BLaER1 treated with 17β-estradiol and CSF1 and Interleukin-3, amounts not matched to agents 10 nM and 100 nM (cell line): ENCODE measurements around the gene GNPTG.

Source experiments
- H3K27ac ChIP-seq, 11 experiments: shearing (Covaris generic); formaldehyde crosslinking; 2 replicates each; pipeline ENCODE4 v1.8.1; 2022
- H3K27me3 ChIP-seq, 11 experiments: shearing (Covaris generic); formaldehyde crosslinking; 2 replicates each; pipeline ENCODE4 v1.8.1; 2022
- H3K36me3 ChIP-seq, 11 experiments: shearing (Covaris generic); formaldehyde crosslinking; 2 replicates each; pipeline ENCODE4 v1.8.1; 2022
- H3K4me1 ChIP-seq, 10 experiments: shearing (Covaris generic); formaldehyde crosslinking; 2 replicates each; pipeline ENCODE4 v1.8.1; 2022
- H3K4me2 ChIP-seq, 11 experiments: shearing (Covaris generic); formaldehyde crosslinking; 2 replicates each; pipeline ENCODE4 v1.8.1; 2022
- H3K4me3 ChIP-seq, 10 experiments: shearing (Covaris generic); formaldehyde crosslinking; 2 replicates each; pipeline ENCODE4 v1.8.1; 2022
- H3K9ac ChIP-seq, 11 experiments: shearing (Covaris generic); formaldehyde crosslinking; 2 replicates each; pipeline ENCODE4 v1.8.1; 2022
- H3K9me3 ChIP-seq, 11 experiments: shearing (Covaris generic); formaldehyde crosslinking; replicated peaks in 1 of 11; 2 replicates each; pipeline ENCODE4 v1.8.1; 2022
- H4K20me1 ChIP-seq, 11 experiments: shearing (Covaris generic); formaldehyde crosslinking; 2 replicates each; pipeline ENCODE4 v1.8.1; 2022
- Cebpa-rat ChIP-seq, 11 experiments: shearing (Covaris generic); IDR thresholded peaks; 2 replicates each; pipeline ENCODE4 v1.8.1; 2022

GNPTG gene

GRCh38 chr16:1340730-1341494 lies 10.8 kb upstream of the GNPTG start:
- H3K4me1 ChIP-seq, result peaks cover 21 to 75% (median 57%) of the 10 kb centered on the region in 10 experiments
- no peak overlapping the region for H3K4me3 ChIP-seq
- H3K27me3 ChIP-seq, result peaks cover 12 to 26% (median 22%) of the 10 kb centered on the region in 11 experiments
- H3K9me3 ChIP-seq, result no peaks in the 10 kb centered on the region
- H4K20me1 ChIP-seq, result peaks cover 0 to 78% (median 35%) of the 10 kb centered on the region in 11 experiments; a peak in 17 of 22 replicates
- no peak overlapping the region for H3K27ac ChIP-seq
- H3K36me3 ChIP-seq, result no peaks in the 10 kb centered on the region
- TF ChIP-seq Cebpa-rat (IDR thresholded peaks at IDR 0.05), result no peak
- H3K4me2 ChIP-seq, result peak overlapping the region in 5 of 11 experiments; percentile 75 to 91 (median 86); a peak in 8 of 22 replicates
- no peak overlapping the region for H3K9ac ChIP-seq

GRCh38 chr16:1341495-1342420 lies 10.0 kb upstream of the GNPTG start:
- Histone ChIP-seq H3K9ac (peak overlapping the region in 9 of 11 experiments; percentile 2 to 66 (median 41); a peak in 11 of 22 replicates), H3K4me3 (peak overlapping the region in 4 of 10 experiments; percentile 31 to 46 (median 43); a peak in 6 of 20 replicates), H3K27ac (peak overlapping the region in 7 of 11 experiments; percentile 8 to 76 (median 58); a peak in 13 of 22 replicates), H3K27me3 (peaks cover 3 to 17% (median 13%) of the 10 kb centered on the region in 11 experiments), H3K36me3 (no peaks in the 10 kb centered on the region), H3K4me2 (peak overlapping the region; percentile 75 to 99 (median 91)), H3K9me3 (no peaks in the 10 kb centered on the region), H3K4me1 (peaks cover 21 to 67% (median 50%) of the 10 kb centered on the region in 10 experiments), H4K20me1 (peaks cover 0 to 70% (median 27%) of the 10 kb centered on the region in 11 experiments; a peak in 16 of 22 replicates)
- no peak for TF ChIP-seq Cebpa-rat (IDR thresholded peaks at IDR 0.05)

GRCh38 chr16:1342526-1343427 lies 9.0 kb upstream of the GNPTG start:
- Histone ChIP-seq H3K4me3 (peak overlapping the region; percentile 34 to 61 (median 42); a peak in 15 of 20 replicates), H3K36me3 (peaks cover 0 to 9% (median 1%) of the 10 kb centered on the region in 11 experiments; a peak in 8 of 22 replicates), H3K4me2 (peak overlapping the region; percentile 85 to 99 (median 95)), H3K27me3 (peaks cover 0 to 7% (median 3%) of the 10 kb centered on the region in 11 experiments; a peak in 16 of 22 replicates), H4K20me1 (peaks cover 0 to 70% (median 25%) of the 10 kb centered on the region in 11 experiments; a peak in 16 of 22 replicates), H3K9me3 (no peaks in the 10 kb centered on the region), H3K9ac (peak overlapping the region in 9 of 11 experiments; percentile 2 to 66 (median 41); a peak in 12 of 22 replicates), H3K27ac (peak overlapping the region in 7 of 11 experiments; percentile 8 to 76 (median 58); a peak in 12 of 22 replicates), H3K4me1 (peaks cover 21 to 57% (median 46%) of the 10 kb centered on the region in 10 experiments)
- no peak for TF ChIP-seq Cebpa-rat (IDR thresholded peaks at IDR 0.05)

GRCh38 chr16:1343428-1344242 lies 8.1 kb upstream of the GNPTG start:
- Histone ChIP-seq H3K27me3 (peaks cover 0 to 5% (median 0%) of the 10 kb centered on the region in 11 experiments; a peak in 2 of 22 replicates), H3K4me1 (peaks cover 21 to 50% (median 40%) of the 10 kb centered on the region in 10 experiments), H3K27ac (no peak overlapping the region), H3K4me3 (peak overlapping the region in 7 of 10 experiments; percentile 15 to 49 (median 34); a peak in 9 of 20 replicates), H3K36me3 (peaks cover 6 to 17% (median 10%) of the 10 kb centered on the region in 11 experiments; a peak in 21 of 22 replicates), H3K4me2 (peak overlapping the region; percentile 78 to 98 (median 85)), H3K9ac (peak overlapping the region in 3 of 11 experiments; percentile 47 to 62 (median 55); a peak in 6 of 22 replicates), H4K20me1 (peaks cover 0 to 74% (median 28%) of the 10 kb centered on the region in 11 experiments; a peak in 16 of 22 replicates), H3K9me3 (no peaks in the 10 kb centered on the region)
- no peak for TF ChIP-seq Cebpa-rat (IDR thresholded peaks at IDR 0.05)

- Histone ChIP-seq H3K27ac (no peak overlapping the region), H3K36me3 (peaks cover 14 to 26% (median 19%) of the 10 kb centered on the region in 11 experiments), H3K27me3 (peaks cover 0 to 5% (median 0%) of the 10 kb centered on the region in 11 experiments; a peak in 1 of 22 replicates), H3K4me2 (peak overlapping the region in 8 of 11 experiments; percentile 79 to 95 (median 88); a peak in 15 of 22 replicates), H3K9ac (peak overlapping the region in 1 of 11 experiments; percentile 62; a peak in 1 of 22 replicates), H3K4me1 (peaks cover 21 to 43% (median 34%) of the 10 kb centered on the region in 10 experiments), H3K9me3 (no peaks in the 10 kb centered on the region), H3K4me3 (no peak overlapping the region), H4K20me1 (peaks cover 0 to 74% (median 29%) of the 10 kb centered on the region in 11 experiments; a peak in 16 of 22 replicates)
- TF ChIP-seq Cebpa-rat (IDR thresholded peaks at IDR 0.05), result no peak
Measured at GRCh38 chr16:1344499-1344898, 7.2 kb upstream of the GNPTG start.

GRCh38 chr16:1345087-1345486 lies 6.6 kb upstream of the GNPTG start:
- Histone ChIP-seq H3K27me3 (peaks cover 0 to 5% (median 0%) of the 10 kb centered on the region in 11 experiments; a peak in 1 of 22 replicates), H3K4me3 (no peak overlapping the region), H3K9me3 (no peaks in the 10 kb centered on the region), H3K36me3 (peaks cover 20 to 32% (median 24%) of the 10 kb centered on the region in 11 experiments), H3K4me1 (peaks cover 26 to 44% (median 36%) of the 10 kb centered on the region in 10 experiments), H3K9ac (no peak overlapping the region), H4K20me1 (peaks cover 0 to 75% (median 29%) of the 10 kb centered on the region in 11 experiments; a peak in 16 of 22 replicates), H3K4me2 (no peak overlapping the region), H3K27ac (no peak overlapping the region)
- TF ChIP-seq Cebpa-rat (IDR thresholded peaks at IDR 0.05), result no peak
